GM19468 (cell line): ENCODE results near the gene CAPRIN1.
"Not testable (repeated sequence)": the region's sequence is repeated elsewhere in the genome, so short reads cannot be mapped to it uniquely, and the experiment has no call there.

Source experiments
- ATAC-seq: cut with Tn5 transposase; IDR thresholded peaks from one replicate; pipeline ENCODE4 v1.9.1; 2021; ENCODE audit warnings: mild to moderate bottlenecking, moderate library complexity, moderate number of reproducible peaks; ENCODE audit not compliant: unreplicated experiment; ENCODE audit errors: extremely low read depth

The CAPRIN1 gene

DNA sequence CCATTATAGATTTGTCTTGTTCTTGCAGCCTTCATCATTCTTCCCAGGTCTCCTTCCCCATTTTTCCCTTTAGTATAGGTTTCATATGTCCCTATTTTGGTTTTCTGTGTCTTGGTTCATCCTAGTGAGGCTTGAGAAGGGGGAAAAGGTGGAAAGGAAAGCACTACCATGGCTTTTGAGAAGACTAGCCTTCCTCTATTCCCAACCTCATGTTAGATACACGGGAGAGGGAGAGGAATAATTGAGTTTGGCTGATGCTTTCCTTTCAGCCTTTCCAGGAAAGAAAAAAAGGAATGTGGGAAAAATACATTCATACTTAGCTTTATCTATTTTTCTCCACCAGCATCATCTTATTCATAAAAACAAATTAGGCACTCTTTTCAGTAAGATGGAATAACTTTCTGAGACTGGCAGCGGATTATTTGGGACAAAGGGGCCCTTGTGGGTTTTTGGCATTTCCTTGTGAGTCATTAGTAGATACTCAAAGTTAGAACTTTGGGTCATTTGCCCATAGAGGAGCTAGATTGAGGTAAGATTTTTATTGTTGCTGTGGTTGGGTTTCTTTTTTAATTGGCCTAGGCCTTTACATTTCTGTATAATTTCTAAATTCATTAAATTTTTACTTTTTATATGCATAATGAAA, 23.8 kb downstream of the CAPRIN1 start:
- no peak for ATAC-seq

DNA sequence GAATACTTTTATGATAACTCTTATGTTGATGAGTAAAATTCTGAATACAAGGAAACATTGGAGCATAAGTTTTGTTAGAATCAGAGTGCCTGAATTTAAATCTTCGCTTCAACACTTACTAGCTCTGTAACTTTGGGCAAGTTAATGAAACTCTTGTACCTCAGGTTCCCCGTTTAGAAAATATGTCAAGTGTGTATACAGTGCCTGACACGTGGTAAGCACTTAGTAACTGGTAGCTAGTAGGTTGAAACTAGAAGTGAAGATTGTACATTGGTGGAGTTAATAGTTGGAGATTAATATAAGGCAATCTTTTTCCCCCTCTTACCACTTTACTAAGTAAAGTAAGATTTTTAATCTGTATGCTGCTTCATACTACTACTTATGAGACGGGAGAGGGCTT, 29.1 kb downstream of the CAPRIN1 start:
- no peak for ATAC-seq

DNA sequence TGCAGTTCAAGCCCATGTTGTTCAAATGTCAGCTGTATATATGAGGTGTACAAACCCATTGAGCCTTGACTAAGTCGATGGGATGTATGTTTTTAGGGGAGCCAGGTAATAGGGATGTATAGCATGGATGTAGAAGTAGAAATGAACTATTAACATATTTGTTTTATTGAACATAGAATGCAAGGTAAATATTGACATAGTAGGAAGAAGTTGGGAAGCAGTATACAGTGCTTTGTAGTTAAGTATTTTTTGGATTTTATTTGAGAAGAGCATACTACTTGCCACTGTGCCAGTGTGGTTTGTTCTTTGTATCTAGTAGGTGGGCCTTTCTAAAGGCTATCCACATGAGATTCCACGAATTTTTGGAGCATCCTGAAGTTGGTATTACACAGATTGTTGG, 33.1 kb downstream of the CAPRIN1 start:
- ATAC-seq: no peak

DNA sequence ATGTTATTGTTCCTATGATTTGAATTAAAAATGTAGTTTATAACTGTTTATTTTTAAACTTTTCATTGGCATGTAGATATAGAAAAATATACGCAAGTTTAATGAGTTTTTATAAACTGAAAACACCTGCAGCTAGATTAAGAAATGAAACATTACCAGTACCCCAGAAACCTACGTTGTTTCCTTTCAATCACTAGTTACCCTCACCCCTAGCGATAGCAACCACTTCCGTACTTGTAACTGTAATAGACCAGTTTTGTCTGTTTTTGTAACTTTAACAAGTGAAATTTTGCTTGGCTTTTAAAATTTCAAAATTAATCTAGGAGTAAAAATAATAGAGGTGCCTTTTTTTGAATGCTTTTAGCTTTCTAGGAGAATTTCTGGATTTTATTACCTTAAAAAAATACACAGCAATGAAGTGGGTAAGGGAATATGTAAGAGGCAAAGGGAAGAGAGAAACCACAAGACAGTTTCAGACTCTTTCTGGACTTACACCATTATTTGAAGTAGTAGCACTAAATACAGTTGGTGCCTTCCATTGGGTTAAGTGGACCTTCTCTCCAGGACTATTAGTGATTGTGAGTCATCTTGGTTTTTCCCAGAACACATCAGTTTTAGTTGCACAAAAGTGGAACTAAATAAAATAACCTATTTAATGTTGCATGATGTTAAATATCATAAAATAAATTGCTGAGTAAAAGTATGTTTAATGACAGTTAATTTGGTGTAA, 35.2 kb downstream of the CAPRIN1 start:
- ATAC-seq: no peak

DNA sequence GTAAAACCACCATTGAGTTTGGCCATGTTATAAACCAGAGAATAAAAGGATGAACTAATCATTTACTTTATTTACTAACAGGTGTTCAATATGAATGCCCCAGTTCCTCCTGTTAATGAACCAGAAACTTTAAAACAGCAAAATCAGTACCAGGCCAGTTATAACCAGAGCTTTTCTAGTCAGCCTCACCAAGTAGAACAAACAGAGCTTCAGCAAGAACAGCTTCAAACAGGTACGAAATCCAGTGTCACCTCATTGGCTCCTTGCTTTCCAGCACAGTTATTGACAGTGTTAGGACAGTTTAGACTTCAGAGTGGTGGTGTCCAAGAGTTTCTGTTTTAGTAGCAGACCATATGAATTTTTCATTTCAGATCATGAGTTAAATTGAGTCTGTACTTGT, 40.3 kb downstream of the CAPRIN1 start:
- no peak for ATAC-seq

DNA sequence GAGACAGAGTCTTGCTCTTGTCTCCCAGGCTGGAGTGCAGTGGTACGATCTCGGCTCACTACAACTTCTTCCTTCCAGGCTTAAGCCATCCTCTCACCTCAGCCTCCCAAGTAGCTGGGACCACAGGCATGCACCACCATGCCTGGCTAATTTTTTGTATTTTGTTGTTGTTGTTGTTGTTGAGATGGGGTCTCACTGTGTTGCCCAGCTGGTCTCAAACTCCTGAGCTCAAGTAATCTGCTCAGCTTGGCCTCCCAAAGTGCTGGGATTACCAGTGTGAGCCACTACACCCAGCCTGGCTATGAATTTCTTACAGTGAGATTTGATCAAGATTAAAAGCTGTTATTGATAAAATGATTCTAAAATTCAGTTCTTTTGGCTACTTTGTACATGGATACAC, 43.4 kb downstream of the CAPRIN1 start:
- ATAC-seq: not testable (repeated sequence)

DNA sequence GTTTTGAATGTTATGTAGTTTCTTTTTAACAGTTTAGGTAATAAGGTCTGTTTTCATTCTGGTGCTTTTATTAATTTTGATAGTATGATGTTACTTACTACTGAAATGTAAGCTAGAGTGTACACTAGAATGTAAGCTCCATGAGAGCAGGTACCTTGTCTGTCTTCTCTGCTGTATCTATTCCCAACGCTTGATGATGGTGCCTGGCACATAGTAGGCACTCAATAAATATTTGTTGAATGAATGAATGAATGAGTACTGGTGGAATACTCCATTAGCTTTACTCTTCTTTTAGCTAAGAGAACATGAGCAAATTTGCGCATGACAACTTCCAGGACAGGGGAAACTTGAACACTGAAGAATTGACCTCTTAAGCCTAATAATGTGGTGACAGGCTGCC, 47.3 kb downstream of the CAPRIN1 start:
- no peak for ATAC-seq

DNA sequence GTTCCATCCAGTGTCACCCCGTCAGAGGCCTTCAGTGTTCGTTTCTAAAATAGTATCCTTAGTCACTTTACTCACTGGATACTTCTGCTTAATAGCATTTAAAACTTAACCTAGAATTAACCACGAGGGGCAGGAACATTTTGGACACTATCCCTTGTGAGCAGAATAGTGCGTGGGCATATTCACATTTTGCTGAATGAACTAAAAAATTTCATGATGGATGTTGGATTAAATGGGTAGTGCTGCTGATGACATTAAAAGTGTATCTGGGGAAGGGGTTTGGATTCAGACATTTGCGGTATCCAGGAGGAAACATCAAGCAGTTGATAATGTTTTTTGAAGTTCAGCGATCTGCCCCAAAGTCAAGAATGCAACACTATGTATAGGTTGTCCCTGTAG, 53.1 kb downstream of the CAPRIN1 start:
- no peak for ATAC-seq

DNA sequence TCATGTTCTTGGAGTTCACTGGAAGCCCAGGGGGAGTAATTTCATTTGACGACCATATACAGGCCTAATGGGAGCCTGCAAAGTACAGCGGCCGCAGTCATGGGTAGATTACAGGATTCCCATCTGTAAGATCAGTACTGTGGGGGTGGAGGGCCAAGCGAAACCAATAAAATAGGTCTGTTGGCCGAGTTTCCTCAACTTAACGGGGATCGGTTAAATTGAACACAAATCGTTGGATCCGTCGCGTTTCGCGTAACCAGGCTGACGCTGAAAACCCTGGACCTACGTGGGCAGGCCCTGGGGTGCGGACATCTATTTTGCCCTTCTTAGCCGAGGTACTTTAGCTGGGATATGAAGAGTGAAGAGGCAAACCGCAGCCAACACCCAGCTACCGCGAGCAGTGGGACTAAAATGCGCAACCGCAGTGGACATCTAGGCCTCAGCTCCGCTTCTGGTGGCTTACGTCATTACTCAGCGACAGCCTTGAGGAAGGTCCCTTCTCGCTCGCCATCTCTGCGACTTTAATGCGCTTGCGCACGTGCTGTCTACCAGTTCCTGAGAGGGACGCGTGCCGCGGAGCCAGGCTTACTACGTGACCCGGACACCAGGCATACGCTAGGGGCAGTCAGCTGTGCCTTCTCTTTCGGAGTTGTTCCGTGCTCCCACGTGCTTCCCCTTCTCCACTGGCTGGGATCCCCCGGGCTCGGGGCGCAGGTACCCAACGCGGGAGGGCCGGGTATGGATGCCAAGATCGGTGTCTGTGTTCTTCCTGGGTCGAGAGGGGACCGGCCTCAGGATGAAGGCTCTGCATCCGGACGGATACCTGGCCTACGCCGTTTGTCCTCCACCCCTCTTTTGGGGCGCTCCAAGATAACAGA, 53.8 kb downstream of the CAPRIN1 start, which contains the start of gene NAT10:
Gene NAT10 (plus strand): TSS at position 551 of the 878 bp plus-strand sequence. CDS start 2,597 bp downstream, outside the sequence.
- peak; percentile 88 for ATAC-seq

DNA sequence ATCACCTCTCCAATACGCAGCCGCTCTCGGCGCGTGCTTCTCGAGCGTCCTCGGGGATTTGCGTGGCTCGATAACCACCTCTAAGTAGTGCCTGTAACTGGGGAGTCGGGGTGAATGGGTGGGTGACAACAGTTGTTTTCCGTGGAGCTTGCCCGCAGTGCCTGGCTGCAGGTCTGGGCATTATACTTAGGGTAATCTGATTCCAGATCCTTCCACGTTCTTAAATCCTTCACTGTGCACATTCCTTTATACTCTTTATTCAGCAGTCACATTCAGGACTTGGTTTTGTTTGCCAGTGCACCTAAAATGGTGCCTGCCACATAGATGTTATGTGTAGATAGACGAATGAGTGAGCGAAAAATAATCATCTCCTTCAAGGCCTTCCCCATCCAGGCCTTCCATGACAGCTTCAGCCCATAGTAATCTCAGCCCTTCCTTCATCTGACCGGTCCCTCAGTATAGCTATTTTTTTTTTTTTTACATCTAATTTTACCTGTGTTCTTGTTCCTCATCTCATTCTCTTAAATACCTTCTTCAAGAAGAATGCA, 54.5 kb downstream of the CAPRIN1 start:
- no peak for ATAC-seq

DNA sequence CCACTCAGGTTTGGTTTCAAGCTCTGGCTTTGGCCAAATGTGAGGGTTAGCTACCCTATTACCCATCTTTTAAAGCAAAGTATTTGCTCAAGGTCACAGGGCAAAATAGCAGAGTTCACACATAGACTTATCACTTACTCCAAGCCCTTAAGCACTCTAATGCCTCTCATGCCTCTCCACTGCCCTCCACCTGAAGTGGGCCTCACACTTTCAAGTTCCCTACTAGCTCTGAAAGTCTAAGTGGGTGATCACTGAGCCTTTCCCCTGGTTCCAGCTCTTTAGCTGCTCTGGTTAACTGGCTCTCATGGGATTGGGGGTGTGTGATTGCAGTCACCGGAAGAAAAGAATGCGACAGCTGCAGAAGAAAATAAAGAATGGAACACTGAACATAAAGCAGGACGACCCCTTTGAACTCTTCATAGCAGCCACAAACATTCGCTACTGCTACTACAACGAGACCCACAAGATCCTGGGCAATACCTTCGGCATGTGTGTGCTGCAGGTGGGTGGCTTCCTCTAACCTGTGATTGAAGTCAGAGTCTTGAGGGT, 60.3 kb downstream of the CAPRIN1 start:
- no peak for ATAC-seq

DNA sequence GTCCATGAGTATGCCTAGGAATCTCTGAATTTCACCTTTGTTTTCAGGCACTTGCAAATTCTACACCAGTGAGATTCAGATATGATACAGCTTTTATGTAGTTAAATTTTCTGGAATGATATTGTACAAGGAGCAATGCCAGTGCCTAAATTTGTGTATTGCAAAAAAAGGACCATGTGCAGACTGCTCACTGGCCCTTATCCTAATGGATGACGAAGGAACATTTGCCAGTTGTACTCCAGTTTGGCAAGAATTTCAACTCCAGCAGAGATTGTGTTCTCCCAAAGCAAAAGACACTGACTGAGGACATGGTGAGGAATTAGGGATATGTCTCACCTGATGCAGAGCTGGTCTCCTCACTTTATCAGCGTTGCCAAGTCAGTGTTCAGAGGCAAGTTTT, 62.5 kb downstream of the CAPRIN1 start:
- no peak for ATAC-seq

DNA sequence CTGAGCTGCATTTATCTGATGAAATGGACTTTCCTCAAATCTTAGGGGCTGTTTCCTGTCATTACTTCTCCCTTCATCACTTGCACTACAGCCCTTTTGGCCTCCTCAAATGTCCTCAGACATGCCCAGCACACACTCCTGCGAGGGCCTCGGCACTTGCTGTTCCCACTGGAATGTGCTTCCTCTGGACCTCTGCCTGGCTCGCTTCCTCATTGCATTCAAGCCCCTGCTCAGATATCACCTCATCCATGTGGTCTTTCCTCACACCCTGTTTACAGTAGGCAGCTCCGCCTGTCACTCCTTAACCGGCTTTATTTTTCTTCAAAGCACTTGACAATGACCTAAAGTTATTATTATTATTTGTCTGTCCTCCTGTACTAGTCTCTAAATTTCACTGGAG, 62.9 kb downstream of the CAPRIN1 start:
- ATAC-seq: no peak

DNA sequence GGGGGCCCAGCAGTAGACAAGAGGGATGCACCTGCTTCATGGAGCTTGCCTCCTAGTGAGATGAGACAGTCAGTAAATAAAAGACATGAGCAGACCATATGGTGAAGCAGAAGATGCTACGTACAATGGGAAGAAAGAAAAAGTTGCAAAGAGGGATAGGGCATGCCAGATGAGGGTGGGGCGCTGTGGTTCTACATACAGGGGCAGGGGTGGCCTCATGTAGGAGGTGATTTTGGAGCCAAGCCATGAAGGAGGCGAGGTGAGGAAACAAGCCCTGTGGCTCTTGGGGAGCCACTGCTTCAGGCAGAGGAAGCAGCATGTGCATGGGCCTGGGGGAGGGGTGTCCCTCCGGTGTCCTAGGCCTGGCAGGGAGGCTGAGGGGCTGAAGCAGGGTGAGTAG, 69.1 kb downstream of the CAPRIN1 start:
- no peak for ATAC-seq

DNA sequence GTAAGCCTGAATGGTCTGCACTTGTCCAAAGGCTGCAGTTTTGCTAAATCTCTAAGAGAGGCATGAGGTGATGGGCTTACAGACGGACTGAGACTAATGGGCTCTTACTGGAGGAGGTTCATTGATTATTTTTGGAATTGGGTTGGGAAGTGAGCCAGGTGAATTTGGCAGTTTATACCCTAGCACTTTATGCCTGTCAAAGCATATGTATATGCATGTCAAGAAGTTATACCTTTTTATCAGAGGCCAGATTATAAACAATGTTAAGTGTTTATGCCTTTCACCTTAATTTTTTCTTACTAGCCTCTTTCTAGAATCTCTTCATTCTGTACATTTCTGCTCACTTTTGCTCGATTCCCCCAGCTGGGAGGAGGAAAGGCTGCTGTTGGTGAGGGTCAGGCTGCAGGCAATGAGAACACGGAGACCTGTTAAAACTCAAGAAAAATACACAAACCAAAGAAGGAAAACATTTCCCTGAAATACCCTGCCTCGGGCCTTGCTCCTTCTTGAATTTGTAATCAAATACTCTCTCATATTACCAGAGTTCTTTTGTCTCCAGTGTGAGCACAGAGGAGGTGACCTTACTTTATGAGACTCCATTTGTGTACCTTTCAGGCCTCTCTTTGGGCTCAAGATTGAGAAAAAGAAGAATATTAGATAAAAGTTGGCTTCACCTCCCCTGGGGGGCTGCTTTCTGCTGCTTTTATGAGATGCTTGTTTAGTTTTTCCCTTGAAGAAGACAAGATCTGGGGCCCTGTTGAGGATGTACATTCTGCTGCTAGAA, 73.5 kb downstream of the CAPRIN1 start:
- no peak for ATAC-seq

DNA sequence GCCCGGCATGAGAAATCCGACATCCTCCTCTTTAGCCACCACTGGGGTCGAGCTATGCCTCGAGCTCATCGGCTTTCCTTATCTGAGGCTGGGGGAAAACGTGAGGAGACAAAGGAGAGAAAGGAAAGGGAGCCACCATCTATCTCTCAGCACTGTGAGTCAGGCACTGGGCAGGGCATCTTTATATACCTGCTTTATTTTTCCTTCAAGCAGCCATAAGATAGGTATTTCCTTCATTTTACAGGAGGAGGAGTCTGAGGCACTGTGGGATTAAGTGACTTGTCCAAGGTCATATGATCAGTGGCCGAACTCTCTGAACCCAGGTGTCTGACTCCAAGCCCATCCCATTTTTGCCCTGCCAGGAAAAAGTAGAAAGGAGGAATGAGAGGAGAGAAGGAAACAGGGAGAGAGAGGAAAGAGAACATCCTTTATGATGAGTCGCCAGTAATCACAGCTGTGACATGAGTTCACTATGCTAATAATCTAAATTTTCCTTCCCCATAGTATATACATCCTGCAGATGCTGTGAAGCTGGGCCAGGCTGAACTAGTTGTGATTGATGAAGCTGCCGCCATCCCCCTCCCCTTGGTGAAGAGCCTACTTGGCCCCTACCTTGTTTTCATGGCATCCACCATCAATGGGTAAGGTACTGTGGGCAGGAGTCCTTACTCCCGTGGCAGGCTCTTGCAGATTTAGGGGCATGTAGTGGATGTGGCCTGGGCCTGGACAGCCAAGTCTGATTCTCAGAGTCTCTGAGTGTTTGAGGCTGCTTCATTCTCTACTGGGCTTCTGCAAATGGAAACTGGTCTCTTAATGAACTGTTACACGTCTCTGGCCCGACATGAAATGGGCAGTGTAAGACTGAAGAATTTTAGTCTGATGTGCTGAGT, 75.7 kb downstream of the CAPRIN1 start:
- no peak for ATAC-seq

DNA sequence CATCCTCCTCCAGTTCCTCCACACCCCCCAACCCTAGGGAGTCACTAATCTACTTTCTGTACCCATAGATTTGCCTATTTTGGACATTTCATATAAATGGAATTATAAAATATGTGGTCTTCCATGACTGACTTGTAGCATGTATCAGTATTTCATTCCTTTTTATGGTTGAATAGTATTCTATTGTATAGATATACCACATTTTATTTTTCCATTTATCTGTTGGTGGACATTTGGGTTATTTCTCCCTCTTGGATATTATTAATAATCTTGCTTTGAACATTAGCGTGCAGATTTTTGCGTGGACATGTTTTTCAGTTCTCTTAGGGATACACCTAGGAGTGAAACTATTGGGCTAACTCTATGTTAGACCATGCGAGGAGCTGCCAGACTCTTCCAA, 77.3 kb downstream of the CAPRIN1 start:
- no peak for ATAC-seq

DNA sequence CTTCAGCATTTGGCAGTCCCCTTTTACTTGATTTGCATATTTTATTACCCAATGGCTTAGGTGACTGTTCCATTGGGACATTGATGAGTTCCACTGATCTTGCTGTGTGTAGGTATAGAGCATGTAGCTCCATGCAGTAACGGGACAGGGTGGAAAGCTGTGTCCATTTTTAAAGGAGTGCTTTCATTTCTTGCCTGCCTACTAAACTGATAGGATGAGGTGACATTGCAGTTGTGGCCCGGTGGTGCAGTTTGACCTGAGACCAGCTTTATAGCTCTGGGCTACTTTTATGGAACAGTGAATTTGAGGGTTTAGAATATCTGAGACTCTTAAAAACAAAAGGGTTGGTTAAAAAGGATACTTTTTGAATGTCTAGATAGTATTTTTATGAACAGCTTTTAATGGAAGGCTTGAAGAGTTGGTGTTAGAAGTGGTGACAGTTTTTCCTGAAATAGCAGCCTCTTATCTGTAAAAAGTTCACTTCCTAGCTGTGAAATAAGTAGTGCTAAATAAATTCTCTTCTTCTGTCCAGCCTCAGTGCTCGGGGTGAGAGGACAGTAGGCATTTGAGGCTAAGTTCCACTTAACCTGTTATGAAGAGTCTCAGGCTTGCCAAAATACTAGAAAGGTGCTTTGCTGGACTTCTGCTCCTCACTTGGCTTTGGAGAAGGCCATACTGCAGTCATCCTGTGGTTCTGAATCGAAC, 80.9 kb downstream of the CAPRIN1 start:
- no peak for ATAC-seq
